Large intestine (tissue), 3 donors: ENCODE measurements around the gene DAPK3. TPM values are rescaled to one million over a fixed set of nuclear protein-coding genes. Genes with fewer than 3 reads are reported as not detected.
A peak's percentile ranks its signal among the peaks of the same experiment; 100 is the strongest.
"Not testable (repeated sequence)": the region's sequence is repeated elsewhere in the genome, so short reads cannot be mapped to it uniquely, and the experiment has no call there.

Source experiments
- DNase-seq, 2 donors: peaks; one replicate each; pipeline versions ENCODE4 v3.0.0 to v3.0.0-alpha.2; 2013
- H3K27ac ChIP-seq: one replicate; pipeline ENCODE4 v1.5.1; 2013; ENCODE audit warnings: low read length
- H3K27me3 ChIP-seq: 2 replicates; pipeline ENCODE4 v1.6.1; 2013; ENCODE audit warnings: low read length; ENCODE audit not compliant: control insufficient read depth, insufficient read depth
- H3K36me3 ChIP-seq: 2 replicates; pipeline ENCODE4 v1.6.1; 2013; ENCODE audit warnings: low read length; ENCODE audit not compliant: control insufficient read depth, insufficient read depth
- H3K4me1 ChIP-seq: one replicate; pipeline ENCODE4 v1.6.1; 2013; ENCODE audit warnings: low read length; ENCODE audit not compliant: control insufficient read depth, insufficient read depth
- H3K4me3 ChIP-seq: one replicate; pipeline ENCODE4 v1.5.1; 2013; ENCODE audit warnings: low read length
- H3K9me3 ChIP-seq: one replicate; pipeline ENCODE4 v1.6.1; 2013; ENCODE audit warnings: mild to moderate bottlenecking, low read depth, low read length, moderate library complexity; ENCODE audit not compliant: control insufficient read depth
- WGBS: methylation state at CpG from one replicate; pipeline ENCODE4 v1.1.5; 2013; ENCODE audit warnings: low lambda C conversion rate; ENCODE audit not compliant: insufficient coverage; 5-methylcytosine and 5-hydroxymethylcytosine counted together
- polyA plus RNA-seq: library from polyadenylated mRNA; unstranded; fragments of 120-200 nt; gene quantifications from one replicate; pipeline ENCODE4 v1.2.1, GENCODE V29; 2013

The DAPK3 gene
- polyA plus RNA-seq, 1 donor = 52.9 TPM

DNA sequence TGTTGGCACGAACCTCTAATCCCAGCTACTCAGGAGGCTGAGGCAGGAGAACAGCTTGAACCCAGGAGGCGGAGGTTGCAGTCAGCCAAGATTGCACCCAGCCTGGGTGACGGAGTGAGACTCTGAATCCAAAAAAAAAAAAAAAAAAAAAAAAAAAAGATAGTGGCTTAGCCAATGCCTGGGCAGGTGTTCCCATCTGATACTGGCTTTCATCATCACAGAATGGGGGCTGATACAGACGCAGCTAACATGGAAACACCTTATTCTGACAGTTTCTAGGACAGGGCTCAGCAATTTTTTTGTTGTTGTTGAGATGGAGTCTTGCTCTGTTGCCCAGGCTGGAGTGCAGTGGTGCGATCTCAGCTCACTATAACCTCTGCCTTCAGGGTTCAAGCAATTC lies 29.9 kb upstream of the DAPK3 start:
- H3K9me3 ChIP-seq, H3K36me3 ChIP-seq, H3K27ac ChIP-seq, H3K4me1 ChIP-seq, H3K4me3 ChIP-seq, H3K27me3 ChIP-seq, DNase-seq: not testable (repeated sequence)
- WGBS = no CpG with 5 or more reads among the region's 5 CpGs

DNA sequence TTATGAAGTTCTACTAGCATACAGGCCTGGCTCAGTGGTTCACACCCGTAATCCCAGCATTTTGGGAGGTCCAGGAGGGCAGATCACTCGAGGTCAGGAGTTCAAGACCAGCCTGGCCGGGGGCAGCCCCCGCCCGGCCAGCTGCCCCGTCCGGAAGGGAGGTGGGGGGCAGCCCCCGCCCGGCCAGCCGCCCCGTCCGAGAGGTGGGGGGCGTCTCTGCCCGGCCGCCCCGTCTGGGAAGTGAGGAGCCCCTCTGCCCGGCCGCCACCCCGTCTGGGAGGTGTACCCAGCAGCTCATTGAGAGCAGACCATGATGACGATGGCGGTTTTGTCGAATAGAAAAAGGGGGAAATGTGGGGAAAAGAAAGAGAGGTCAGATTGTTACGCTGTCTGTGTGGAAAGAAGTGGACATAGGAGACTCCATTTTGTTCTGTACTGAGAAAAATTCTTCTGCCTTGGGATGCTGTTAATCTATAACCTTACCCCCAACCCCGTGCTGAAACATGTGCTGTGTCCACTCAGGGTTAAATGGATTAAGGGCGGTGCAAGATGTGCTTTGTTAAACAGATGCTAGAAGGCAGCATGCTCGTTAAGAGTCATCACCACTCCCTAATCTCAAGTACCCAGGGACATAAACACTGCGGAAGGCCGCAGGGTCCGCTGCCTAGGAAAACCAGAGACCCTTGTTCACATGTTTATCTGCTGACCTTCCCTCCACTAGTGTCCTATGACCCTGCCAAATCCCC lies 27.9 kb upstream of the DAPK3 start:
- H3K9me3 ChIP-seq, DNase-seq, H3K36me3 ChIP-seq, H3K4me1 ChIP-seq, H3K27ac ChIP-seq, H3K4me3 ChIP-seq, H3K27me3 ChIP-seq: not testable (repeated sequence)
- WGBS = 89% methylated on average over 3 of the region's 29 CpGs

DNA sequence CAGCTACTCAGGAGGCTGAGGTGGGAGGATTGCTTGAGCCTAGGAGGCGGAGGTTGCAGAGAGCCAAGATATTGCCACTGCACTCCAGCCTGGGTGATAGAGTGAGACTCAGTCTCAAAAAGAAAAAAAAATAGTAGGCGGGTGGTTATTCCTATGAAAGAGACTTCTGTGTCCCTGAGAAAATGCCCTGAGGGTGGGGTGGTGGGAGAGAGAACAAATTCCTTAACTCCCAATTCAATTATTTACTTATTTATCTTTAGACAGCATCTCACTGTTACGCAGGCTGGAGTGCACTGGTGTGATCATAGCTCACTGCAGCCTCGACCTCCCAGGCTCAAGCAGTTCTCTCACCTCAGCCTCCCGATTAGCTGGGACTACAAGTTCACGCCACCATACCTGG lies 24.7 kb upstream of the DAPK3 start:
- Histone ChIP-seq H3K4me3 (no peak overlapping the region), H3K9me3 (no peaks in the 10 kb centered on the region), H3K4me1 (no peaks in the 10 kb centered on the region), H3K36me3 (no peaks in the 10 kb centered on the region), H3K27me3 (no peaks in the 10 kb centered on the region), H3K27ac (no peak overlapping the region)
- WGBS = no CpG with 5 or more reads among the region's 6 CpGs
- no peak for DNase-seq

- no peaks in the 10 kb centered on the region for H3K36me3 ChIP-seq
- DNase-seq = no peak
- H3K4me1 ChIP-seq = peaks cover 22% of the 10 kb centered on the region
- peaks cover 6% of the 10 kb centered on the region for H3K27me3 ChIP-seq
- WGBS = 63% methylated on average over 1 of the region's 3 CpGs
- H3K4me3 ChIP-seq = no peak overlapping the region
- H3K9me3 ChIP-seq = no peaks in the 10 kb centered on the region
- no peak overlapping the region for H3K27ac ChIP-seq
Measured at GRCh38 chr19:3990815-3991117, 19.9 kb upstream of the DAPK3 start.

DNA sequence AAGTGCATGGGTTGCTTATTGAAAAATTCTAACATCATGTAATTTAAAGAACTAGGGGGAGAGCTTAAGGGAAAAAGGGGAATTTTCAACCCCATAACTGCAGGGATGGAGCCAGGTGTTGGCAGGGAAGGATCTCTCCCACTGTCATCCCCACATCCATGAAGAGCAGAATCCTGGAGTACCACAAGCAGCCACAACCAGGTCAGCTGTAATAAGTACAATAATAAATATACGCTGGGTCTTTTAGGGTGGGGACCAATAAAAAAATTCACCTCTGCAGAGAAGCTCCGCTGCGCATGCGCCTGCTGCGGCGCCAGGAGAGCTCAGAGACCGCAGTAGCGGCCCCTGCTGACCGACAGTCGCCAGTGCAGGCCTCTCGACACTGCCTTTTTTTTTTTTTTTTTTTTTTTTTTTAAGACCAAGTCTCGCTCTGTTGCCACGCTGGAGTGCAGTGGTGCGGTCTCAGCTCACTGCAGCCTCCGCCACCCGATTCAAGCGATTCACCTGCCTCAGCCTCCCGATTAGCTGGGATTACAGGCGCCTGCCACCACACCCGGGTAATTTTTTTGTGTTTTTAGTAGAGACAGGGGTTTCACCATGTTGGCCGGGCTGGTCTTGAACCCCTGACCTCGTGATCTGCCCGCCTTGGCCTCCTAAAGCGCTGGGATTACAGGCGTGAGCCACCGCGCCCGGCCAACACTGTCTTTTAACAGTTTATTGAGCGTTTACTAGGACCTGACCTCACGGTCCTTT lies 16.9 kb upstream of the DAPK3 start:
- Histone ChIP-seq H3K36me3 (peaks cover 15% of the 10 kb centered on the region), H3K27me3 (peaks cover 6% of the 10 kb centered on the region), H3K27ac (no peak overlapping the region), H3K4me1 (peaks cover 35% of the 10 kb centered on the region), H3K9me3 (peaks cover 3% of the 10 kb centered on the region), H3K4me3 (no peak overlapping the region)
- peak; percentile 77 to 90 for DNase-seq
- WGBS = no CpG with 5 or more reads among the region's 30 CpGs

- H3K36me3 ChIP-seq = peaks cover 29% of the 10 kb centered on the region
- DNase-seq = peak; percentile 60 to 64
- no peak overlapping the region for H3K4me3 ChIP-seq
- peaks cover 6% of the 10 kb centered on the region for H3K27me3 ChIP-seq
- peaks cover 6% of the 10 kb centered on the region for H3K9me3 ChIP-seq
- 20% methylated on average over 1 of the region's 21 CpGs for WGBS
- no peak overlapping the region for H3K27ac ChIP-seq
- peaks cover 35% of the 10 kb centered on the region for H3K4me1 ChIP-seq
Measured at GRCh38 chr19:3986260-3987041, 15.6 kb upstream of the DAPK3 start.

DNA sequence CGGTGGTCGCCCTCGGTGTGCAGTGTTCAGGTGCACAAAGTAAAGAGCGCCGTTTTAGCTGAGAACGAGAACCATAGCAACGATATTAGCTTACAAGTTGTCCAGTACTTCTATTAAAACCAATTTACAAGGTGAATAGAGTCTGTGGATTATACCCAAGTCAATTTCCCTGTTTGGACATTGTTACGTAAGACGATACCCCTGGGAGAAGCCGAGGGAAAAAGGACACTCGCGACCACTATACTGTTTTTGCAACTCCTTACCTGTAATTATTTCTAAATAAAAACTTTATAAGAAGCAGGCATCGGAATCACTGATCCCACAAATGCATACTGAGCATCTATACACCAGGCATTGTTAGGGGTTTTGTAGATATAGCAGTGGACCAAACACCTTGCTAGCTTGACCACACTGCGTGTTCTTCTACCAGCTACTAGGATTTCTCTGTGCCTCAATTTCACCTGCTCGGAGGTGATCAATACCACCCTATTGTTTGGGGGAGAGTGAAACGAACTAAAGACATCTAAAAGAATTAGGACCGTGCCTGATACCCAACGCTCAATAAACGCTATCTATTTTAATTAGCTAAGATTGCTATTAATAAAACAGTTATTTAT lies 14.9 kb upstream of the DAPK3 start:
- Histone ChIP-seq H3K9me3 (peaks cover 10% of the 10 kb centered on the region), H3K27ac (no peak overlapping the region), H3K4me3 (peak overlapping the region; percentile 97), H3K4me1 (peaks cover 35% of the 10 kb centered on the region), H3K36me3 (peaks cover 36% of the 10 kb centered on the region), H3K27me3 (peaks cover 6% of the 10 kb centered on the region)
- no peak for DNase-seq
- 0% methylated on average over 1 of the region's 19 CpGs for WGBS

DNA sequence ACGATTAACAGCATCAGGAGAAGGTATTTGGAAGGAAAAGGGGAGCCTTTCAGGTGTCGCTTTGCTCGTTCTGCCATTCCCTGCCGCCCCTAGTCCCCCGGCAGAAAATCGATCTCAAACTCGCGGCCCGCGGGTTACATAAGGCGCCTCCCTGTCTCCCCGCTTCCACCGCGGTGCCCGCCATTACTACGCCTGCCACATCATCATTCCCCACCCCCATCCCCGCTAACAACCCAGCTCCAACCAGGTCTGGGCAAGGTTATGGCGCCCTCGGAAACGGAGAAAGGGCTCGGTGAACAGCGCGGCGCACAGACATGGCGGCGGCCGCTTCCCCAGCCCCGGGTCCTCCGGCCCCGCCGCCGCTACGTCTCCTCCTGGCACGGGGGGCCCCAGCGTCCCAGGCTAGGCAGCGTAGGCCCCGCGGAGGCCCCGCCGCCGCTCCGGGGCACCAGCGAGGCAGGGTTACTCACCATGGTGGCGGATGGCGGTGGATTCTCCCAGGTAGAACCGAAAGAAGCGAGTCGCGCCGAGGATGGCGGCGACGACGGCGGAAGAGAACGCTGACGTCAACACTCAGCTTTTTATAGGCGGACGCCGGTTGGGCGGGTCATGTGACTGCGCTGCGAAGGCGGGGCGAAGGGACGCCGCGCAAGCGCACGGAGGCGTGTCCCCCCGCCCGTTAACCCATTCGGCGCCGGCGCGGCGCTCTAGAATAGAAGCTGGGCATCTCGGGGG lies 14.2 kb upstream of the DAPK3 start, which contains the start of gene EEF2:
EEF2 (minus strand) TSS at position 556 of the 735 bp plus-strand sequence; CDS start at position 473, 83 bp downstream.
- Histone ChIP-seq H3K27me3 (peaks cover 6% of the 10 kb centered on the region), H3K4me3 (peak within 1 kb of the TSS; percentile 97), H3K9me3 (peaks cover 14% of the 10 kb centered on the region), H3K27ac (peak within 1 kb of the TSS; percentile 86), H3K4me1 (peaks cover 35% of the 10 kb centered on the region), H3K36me3 (peaks cover 43% of the 10 kb centered on the region)
- DNase-seq = peak; percentile 90 to 92
- WGBS = no CpG with 5 or more reads among the region's 80 CpGs

DNA sequence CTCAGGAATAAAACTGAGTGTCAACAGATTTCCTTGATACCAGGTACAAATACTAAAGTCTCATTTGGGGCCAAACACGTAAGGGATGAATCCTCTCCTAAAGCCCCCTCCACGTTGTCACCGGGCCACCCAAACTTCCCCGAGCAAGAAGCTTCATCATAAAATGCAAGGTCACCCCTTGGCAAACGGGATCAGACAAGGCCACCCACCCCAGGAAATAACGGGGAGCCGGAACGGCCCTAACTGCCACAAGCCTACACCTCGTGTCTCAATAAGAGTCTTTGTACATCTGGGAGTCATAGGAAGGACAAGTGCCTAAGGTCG lies 13.6 kb upstream of the DAPK3 start:
- peaks cover 35% of the 10 kb centered on the region for H3K4me1 ChIP-seq

More for the DNA sequence above, 13.6 kb upstream of the DAPK3 start:
- peak overlapping the region; percentile 86 for H3K27ac ChIP-seq
- peaks cover 6% of the 10 kb centered on the region for H3K27me3 ChIP-seq
- peak overlapping the region; percentile 97 for H3K4me3 ChIP-seq
- H3K36me3 ChIP-seq = peaks cover 48% of the 10 kb centered on the region
- no peak for DNase-seq
- WGBS = 0% methylated on average over 1 of the region's 10 CpGs
- H3K9me3 ChIP-seq = peaks cover 18% of the 10 kb centered on the region
